ENCODE data around the gene MYG1.

MYG1 gene

GRCh38 chr12:53279888-53280498 lies 19.5 kb upstream of the MYG1 start:
- in situ Hi-C loops (cut with MboI; ENCODE audit: low sequenced_read_pairs), result loop anchor here (25.0 kb wide), 1 partner anchor 218 kb away; the partner anchor contains the start of gene TNS2

GRCh38 chr12:53286448-53286847 lies 13.0 kb upstream of the MYG1 start:
- in situ Hi-C loops (cut with MboI; ENCODE audit: low sequenced_read_pairs), result loop anchor here (25.0 kb wide), 1 partner anchor 224 kb away; the partner anchor contains the start of gene TNS2

GRCh38 chr12:53287741-53288216 lies 11.7 kb upstream of the MYG1 start:
- in situ Hi-C loops (cut with MboI; ENCODE audit: low sequenced_read_pairs), result loop anchor here (25.0 kb wide), 1 partner anchor 225 kb away; the partner anchor contains the start of gene TNS2

GRCh38 chr12:53288322-53288721 lies 11.2 kb upstream of the MYG1 start:
- in situ Hi-C loops (cut with MboI; ENCODE audit: low sequenced_read_pairs), result loop anchor here (25.0 kb wide), 1 partner anchor 226 kb away; the partner anchor contains the start of gene TNS2

- in situ Hi-C loops (cut with MboI; ENCODE audit: low sequenced_read_pairs), result loop anchor here (25.0 kb wide), 1 partner anchor 228 kb away; the partner anchor contains the start of gene TNS2
Measured at GRCh38 chr12:53289891-53290290, 9.6 kb upstream of the MYG1 start.

GRCh38 chr12:53290661-53291060 lies 8.8 kb upstream of the MYG1 start:
- in situ Hi-C loops (cut with MboI; ENCODE audit: low sequenced_read_pairs), result loop anchor here (25.0 kb wide), 1 partner anchor 228 kb away; the partner anchor contains the start of gene TNS2

- in situ Hi-C loops (cut with MboI; ENCODE audit: low sequenced_read_pairs), result loop anchor here (25.0 kb wide), 1 partner anchor 230 kb away; the partner anchor contains the start of gene TNS2
Measured at GRCh38 chr12:53292426-53292825, 7.1 kb upstream of the MYG1 start.

- in situ Hi-C loops (cut with MboI; ENCODE audit: low sequenced_read_pairs), result loop anchor here (5.0 to 25.0 kb wide), 2 partner anchors 83 to 233 kb away; partner anchors contain the start of gene TNS2
Measured at GRCh38 chr12:53295070-53295890, 4.2 kb upstream of the MYG1 start, which contains the start of gene PFDN5. PFDN5 (plus strand) TSS chr12:53295542; CDS start chr12:53295568, 26 bp downstream.

GRCh38 chr12:53295891-53296219 lies 3.6 kb upstream of the MYG1 start:
- in situ Hi-C loops (cut with MboI; ENCODE audit: low sequenced_read_pairs), result loop anchor here (5.0 to 25.0 kb wide), 2 partner anchors 84 to 234 kb away; partner anchors contain the start of gene TNS2

GRCh38 chr12:53297106-53297505 lies 2.4 kb upstream of the MYG1 start:
- in situ Hi-C loops (cut with MboI; ENCODE audit: low sequenced_read_pairs), result loop anchor here (5.0 to 25.0 kb wide), 2 partner anchors 85 to 235 kb away; partner anchors contain the start of gene TNS2

- in situ Hi-C loops (cut with MboI; ENCODE audit: low sequenced_read_pairs), result loop anchor here (5.0 to 25.0 kb wide), 2 partner anchors 86 to 236 kb away; partner anchors contain the start of gene TNS2
Measured at GRCh38 chr12:53298164-53298563, 1.3 kb upstream of the MYG1 start.

GRCh38 chr12:53299101-53299453 lies 418 bp upstream of the MYG1 start:
- in situ Hi-C loops (cut with MboI; ENCODE audit: low sequenced_read_pairs), result loop anchor here (5.0 to 25.0 kb wide), 2 partner anchors 87 to 237 kb away; partner anchors contain the start of gene TNS2

GRCh38 chr12:53300187-53300586 lies 692 bp downstream of the MYG1 start:
- in situ Hi-C loops (cut with MboI; ENCODE audit: low sequenced_read_pairs), result no loop called here

- in situ Hi-C loops (cut with MboI; ENCODE audit: low sequenced_read_pairs), result no loop called here
Measured at GRCh38 chr12:53302903-53303302, 3.4 kb downstream of the MYG1 start.

GRCh38 chr12:53306826-53307225 lies 7.3 kb downstream of the MYG1 start:
- in situ Hi-C loops (cut with MboI; ENCODE audit: low sequenced_read_pairs), result no loop called here

- in situ Hi-C loops (cut with MboI; ENCODE audit: low sequenced_read_pairs), result no loop called here
Measured at GRCh38 chr12:53308276-53308675, 8.8 kb downstream of the MYG1 start.

- in situ Hi-C loops (cut with MboI; ENCODE audit: low sequenced_read_pairs), result no loop called here
Measured at GRCh38 chr12:53313996-53314395, 14.5 kb downstream of the MYG1 start.

GRCh38 chr12:53320352-53321195 lies 21.1 kb downstream of the MYG1 start:
- in situ Hi-C loops (cut with MboI; ENCODE audit: low sequenced_read_pairs), result no loop called here

- in situ Hi-C loops (cut with MboI; ENCODE audit: low sequenced_read_pairs), result no loop called here
Measured at GRCh38 chr12:53324113-53324778, 24.8 kb downstream of the MYG1 start.

Data from HL-60/S4 treated with phorbol 12-myristate 13-acetate at 8.2 ng/mL for 4 days and 3 days (cell line).